AG04450 (cell line): Measurements from ENCODE around the gene PROSER1. TPM values are rescaled to one million over a fixed set of nuclear protein-coding genes. Genes with fewer than 3 reads are reported as not detected.
A peak's percentile ranks its signal among the peaks of the same experiment; 100 is the strongest.

Experiments used
- CTCF ChIA-PET: fragments of 300-600, 350-600 bp; formaldehyde crosslinking; extraction: SDS; loops from one replicate; lab custom pipeline; 2022; ENCODE audit warnings: antibody characterized with exemption, inconsistent platforms; lab: Charles Lee
- POLR2A ChIA-PET: fragments of 350-600 bp; formaldehyde crosslinking; extraction: SDS; loops from one replicate; lab custom pipeline; 2021; ENCODE audit warnings: antibody characterized with exemption, inconsistent platforms; lab: Yijun Ruan, JAX
- DNase-seq: peaks from one replicate; pipeline ENCODE4 v3.0.0-alpha.2; 2011; ENCODE audit warnings: low read depth, low spot score
- H3K27ac ChIP-seq: one replicate; pipeline ENCODE4 v1.5.1; 2012; ENCODE audit warnings: low read depth, low read length, control low read depth
- H3K27me3 ChIP-seq: one replicate; pipeline ENCODE4 v1.6.0; 2012; ENCODE audit warnings: low read length; ENCODE audit not compliant: control insufficient read depth, insufficient read depth
- H3K4me3 ChIP-seq: 2 replicates; pipeline ENCODE4 v1.5.1; 2011; ENCODE audit warnings: mild to moderate bottlenecking, low read depth, low read length, control low read depth
- H3K9me3 ChIP-seq: 2 replicates; pipeline ENCODE4 v1.5.1; 2012; ENCODE audit warnings: low read length; ENCODE audit not compliant: control insufficient read depth, insufficient read depth
- polyA plus RNA-seq: library from polyadenylated mRNA; depleted of rRNA; stranded (reverse); fragments of >200 nt; gene quantifications from 2 replicates; pipeline ENCODE4 v1.2.3, GENCODE V29; 2011
- TF ChIP-seq, protein P1 (sequence below): IDR thresholded peaks from 2 replicates; pipeline ENCODE4 v1.5.1; 2011; ENCODE audit warnings: low read depth, low read length, control low read depth, inconsistent platforms

PROSER1 gene
- polyA plus RNA-seq, 1 experiment = 19.4 TPM

DNA sequence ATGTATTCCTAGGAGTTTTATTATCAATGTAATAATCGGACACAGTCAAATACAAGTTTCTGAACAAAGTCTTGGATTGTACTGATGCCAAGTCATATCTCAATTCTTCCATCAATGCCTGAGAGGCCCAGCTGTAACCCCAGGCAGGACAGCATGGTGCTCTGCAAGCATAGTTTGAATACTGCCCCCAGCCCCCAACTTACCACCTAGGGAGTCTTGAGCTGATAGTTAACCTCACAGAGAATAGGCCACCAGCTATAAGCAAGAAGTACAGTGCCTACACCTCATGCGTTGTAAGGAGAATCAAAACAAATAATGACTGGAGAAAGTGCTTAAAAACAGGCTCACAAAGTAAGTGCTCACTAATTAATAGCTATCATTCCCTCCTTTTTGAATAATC is 2.7 kb downstream of the PROSER1 start:
- no peak for DNase-seq
- Histone ChIP-seq H3K27ac (no peak overlapping the region), H3K9me3 (no peaks in the 10 kb centered on the region), H3K27me3 (no peaks in the 10 kb centered on the region), H3K4me3 (peak overlapping the region; percentile 94)
- TF ChIP-seq, protein P1, sequence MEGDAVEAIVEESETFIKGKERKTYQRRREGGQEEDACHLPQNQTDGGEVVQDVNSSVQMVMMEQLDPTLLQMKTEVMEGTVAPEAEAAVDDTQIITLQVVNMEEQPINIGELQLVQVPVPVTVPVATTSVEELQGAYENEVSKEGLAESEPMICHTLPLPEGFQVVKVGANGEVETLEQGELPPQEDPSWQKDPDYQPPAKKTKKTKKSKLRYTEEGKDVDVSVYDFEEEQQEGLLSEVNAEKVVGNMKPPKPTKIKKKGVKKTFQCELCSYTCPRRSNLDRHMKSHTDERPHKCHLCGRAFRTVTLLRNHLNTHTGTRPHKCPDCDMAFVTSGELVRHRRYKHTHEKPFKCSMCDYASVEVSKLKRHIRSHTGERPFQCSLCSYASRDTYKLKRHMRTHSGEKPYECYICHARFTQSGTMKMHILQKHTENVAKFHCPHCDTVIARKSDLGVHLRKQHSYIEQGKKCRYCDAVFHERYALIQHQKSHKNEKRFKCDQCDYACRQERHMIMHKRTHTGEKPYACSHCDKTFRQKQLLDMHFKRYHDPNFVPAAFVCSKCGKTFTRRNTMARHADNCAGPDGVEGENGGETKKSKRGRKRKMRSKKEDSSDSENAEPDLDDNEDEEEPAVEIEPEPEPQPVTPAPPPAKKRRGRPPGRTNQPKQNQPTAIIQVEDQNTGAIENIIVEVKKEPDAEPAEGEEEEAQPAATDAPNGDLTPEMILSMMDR = no peak
- POLR2A ChIA-PET = no interaction called here
- CTCF ChIA-PET = interaction anchor here (0.5 to 0.6 kb wide), 2 partner anchors 297 to 383 kb away, joined by 3 to 4 read pairs; no protein-coding TSS in a partner anchor

DNA sequence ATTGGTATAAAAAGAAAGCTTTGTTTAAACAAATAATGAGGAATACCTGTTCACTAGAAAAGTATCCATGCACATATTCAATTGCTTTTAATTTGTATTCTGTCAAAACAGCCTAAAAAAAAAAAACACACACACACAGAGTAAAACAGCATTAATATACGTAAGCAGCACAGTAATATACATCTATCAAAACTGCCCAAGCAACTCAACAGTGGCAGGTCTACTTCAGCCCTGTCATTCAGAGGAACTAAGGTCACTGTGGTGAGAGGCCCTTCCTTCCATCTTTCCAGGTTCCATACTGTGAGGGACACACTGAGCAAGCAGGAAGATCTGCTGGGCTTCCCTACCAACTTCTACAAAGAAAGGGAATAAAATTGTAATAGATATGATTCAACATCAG is 3.8 kb downstream of the PROSER1 start:
- H3K27me3 ChIP-seq = no peaks in the 10 kb centered on the region
- ChIA-PET POLR2A (no interaction called here), CTCF (interaction anchor here (0.6 kb wide), 1 partner anchor 324 kb away, joined by 3 read pairs; no protein-coding TSS in a partner anchor)
- H3K9me3 ChIP-seq = no peaks in the 10 kb centered on the region
- no peak overlapping the region for H3K4me3 ChIP-seq
- H3K27ac ChIP-seq = no peak overlapping the region
- no peak for DNase-seq
- TF ChIP-seq, protein P1 = no peak

DNA sequence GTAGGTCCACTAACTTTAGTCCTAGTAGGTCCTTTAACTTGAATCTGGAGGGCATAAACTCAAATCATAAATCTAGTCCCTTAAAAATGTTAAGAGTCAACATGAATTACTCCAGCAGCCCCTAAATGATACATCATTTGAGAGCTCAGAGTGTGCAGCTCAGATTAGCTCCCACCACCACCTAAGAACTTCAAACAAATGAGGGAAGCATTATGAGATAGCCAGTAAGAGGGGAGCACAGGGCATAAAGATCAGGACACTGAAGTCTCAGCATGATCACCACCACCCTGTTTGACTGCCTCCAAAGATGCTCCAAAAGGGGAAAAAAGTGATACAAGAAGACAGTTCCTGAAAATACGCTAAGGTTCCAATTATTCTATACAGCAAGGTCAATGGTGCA is 5.7 kb downstream of the PROSER1 start:
- no peaks in the 10 kb centered on the region for H3K27me3 ChIP-seq
- H3K27ac ChIP-seq = no peak overlapping the region
- ChIA-PET POLR2A (no interaction called here), CTCF (interaction anchor here (1.0 to 1.9 kb wide), 2 partner anchors 13 to 584 kb away, joined by 3 to 4 read pairs; no protein-coding TSS in a partner anchor)
- no peak for DNase-seq
- TF ChIP-seq, protein P1 = no peak
- no peaks in the 10 kb centered on the region for H3K9me3 ChIP-seq
- H3K4me3 ChIP-seq = no peak overlapping the region

DNA sequence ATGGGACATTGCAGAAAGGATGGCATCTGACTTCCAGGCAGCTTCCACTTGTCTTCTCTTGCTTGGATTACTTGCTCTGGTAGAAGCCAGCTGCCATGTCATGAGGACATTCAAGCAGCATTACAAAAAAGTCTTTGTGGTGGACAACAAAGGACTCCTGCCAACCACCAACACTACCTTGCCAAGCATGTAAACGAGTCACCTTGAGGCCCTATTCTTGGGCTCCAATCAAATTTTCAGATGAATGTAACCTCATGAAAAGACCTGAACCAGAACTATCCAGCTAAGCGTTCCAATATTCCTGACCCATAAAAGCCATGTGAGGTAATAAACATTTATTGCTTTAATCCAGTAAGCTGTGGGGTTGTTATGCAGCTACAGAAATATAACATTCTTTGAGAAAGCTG is 12.5 kb downstream of the PROSER1 start:
- TF ChIP-seq, protein P1 = no peak
- CTCF ChIA-PET = interaction anchor here (1.0 kb wide), 2 partner anchors 8 to 10 kb away, joined by 3 read pairs; no protein-coding TSS in a partner anchor
- no peak for DNase-seq
- no peak overlapping the region for H3K27ac ChIP-seq
- POLR2A ChIA-PET = no interaction called here
- no peaks in the 10 kb centered on the region for H3K9me3 ChIP-seq
- no peaks in the 10 kb centered on the region for H3K27me3 ChIP-seq
- no peak overlapping the region for H3K4me3 ChIP-seq

DNA sequence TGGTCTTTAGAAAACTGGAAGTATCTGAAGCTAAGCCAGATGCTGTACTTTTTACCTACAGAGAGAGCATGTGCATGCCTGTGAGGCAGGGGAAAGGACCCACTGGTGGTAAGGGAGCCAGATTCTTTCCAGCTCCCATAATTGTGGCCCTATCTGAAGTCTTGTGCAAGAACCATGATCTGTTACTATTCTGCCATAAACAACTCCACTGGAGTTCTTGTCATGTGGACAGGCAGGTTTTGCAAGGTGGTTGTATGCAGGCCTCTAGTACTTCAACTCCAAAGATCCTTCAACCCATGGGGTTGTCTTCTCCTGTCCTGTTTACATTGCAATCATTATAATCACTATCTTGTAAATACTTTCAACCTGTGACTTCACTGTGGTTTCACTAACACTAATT is 14.1 kb downstream of the PROSER1 start:
- H3K4me3 ChIP-seq = no peak overlapping the region
- POLR2A ChIA-PET = interaction anchor here (0.8 to 0.9 kb wide), 2 partner anchors 12 to 14 kb away, joined by 3 read pairs; partner anchors contain the start of genes NHLRC3 and PROSER1
- DNase-seq = no peak
- H3K27me3 ChIP-seq = no peaks in the 10 kb centered on the region
- H3K9me3 ChIP-seq = no peaks in the 10 kb centered on the region
- CTCF ChIA-PET = interaction anchor here (0.6 to 1.1 kb wide), 2 partner anchors 14 to 28 kb away, joined by 3 to 5 read pairs; partner anchors contain the start of gene PROSER1
- TF ChIP-seq, protein P1 = no peak
- H3K27ac ChIP-seq = peak overlapping the region; percentile 12
